ENCODE measurements around the gene LIF.

The LIF gene

GRCh38 chr22:30273711-30274436 lies 27.3 kb upstream of the LIF start:
- Histone ChIP-seq H3K36me3 (ENCODE audit: control insufficient read depth in 1 of 2, insufficient read depth in 2 of 2, low read length in 2 of 2) (no peaks in the 10 kb centered on the region), H3K4me3 (ENCODE audit: low read depth in 1 of 2, low read length in 2 of 2) (no peak overlapping the region), H3K27ac (ENCODE audit: low read depth, low read length) (no peak overlapping the region), H3K9ac (ENCODE audit: low read depth in 1 of 2, low read length in 2 of 2) (no peak overlapping the region), H3K4me1 (ENCODE audit: control insufficient read depth in 1 of 2, insufficient read depth in 2 of 2, low read length in 2 of 2) (peaks cover 15 to 28% of the 10 kb centered on the region in 2 donors), H3K27me3 (ENCODE audit: control insufficient read depth in 1 of 2, insufficient read depth in 2 of 2, low read length in 2 of 2) (no peaks in the 10 kb centered on the region), H3K9me3 (ENCODE audit: control insufficient read depth in 1 of 2, low read length in 2 of 2) (no peaks in the 10 kb centered on the region)

- H3K36me3 ChIP-seq (ENCODE audit: control insufficient read depth in 1 of 2, insufficient read depth in 2 of 2, low read length in 2 of 2), result no peaks in the 10 kb centered on the region
- no peaks in the 10 kb centered on the region for H3K27me3 ChIP-seq (ENCODE audit: control insufficient read depth in 1 of 2, insufficient read depth in 2 of 2, low read length in 2 of 2)
- no peaks in the 10 kb centered on the region for H3K9me3 ChIP-seq (ENCODE audit: control insufficient read depth in 1 of 2, low read length in 2 of 2)
- H3K27ac ChIP-seq (ENCODE audit: low read depth, low read length), result no peak overlapping the region
- H3K4me3 ChIP-seq (ENCODE audit: low read depth in 1 of 2, low read length in 2 of 2), result no peak overlapping the region
- peaks cover 6 to 20% of the 10 kb centered on the region in 2 donors for H3K4me1 ChIP-seq (ENCODE audit: control insufficient read depth in 1 of 2, insufficient read depth in 2 of 2, low read length in 2 of 2)
- no peak overlapping the region for H3K9ac ChIP-seq (ENCODE audit: low read depth in 1 of 2, low read length in 2 of 2)
These were observed 26.4 kb upstream of the LIF start for GRCh38 chr22:30272781-30273601.

GRCh38 chr22:30270832-30271231 lies 24.3 kb upstream of the LIF start:
- no peak overlapping the region for H3K27ac ChIP-seq (ENCODE audit: low read depth, low read length)
- H3K27me3 ChIP-seq (ENCODE audit: control insufficient read depth in 1 of 2, insufficient read depth in 2 of 2, low read length in 2 of 2), result no peaks in the 10 kb centered on the region
- peaks cover 0 to 5% of the 10 kb centered on the region in 2 donors for H3K4me1 ChIP-seq (ENCODE audit: control insufficient read depth in 1 of 2, insufficient read depth in 2 of 2, low read length in 2 of 2)
- H3K9me3 ChIP-seq (ENCODE audit: control insufficient read depth in 1 of 2, low read length in 2 of 2), result no peaks in the 10 kb centered on the region
- no peak overlapping the region for H3K9ac ChIP-seq (ENCODE audit: low read depth in 1 of 2, low read length in 2 of 2)
- no peak overlapping the region for H3K4me3 ChIP-seq (ENCODE audit: low read depth in 1 of 2, low read length in 2 of 2)
- H3K36me3 ChIP-seq (ENCODE audit: control insufficient read depth in 1 of 2, insufficient read depth in 2 of 2, low read length in 2 of 2), result no peaks in the 10 kb centered on the region

GRCh38 chr22:30268331-30268730 lies 21.8 kb upstream of the LIF start:
- no peaks in the 10 kb centered on the region for H3K36me3 ChIP-seq (ENCODE audit: control insufficient read depth in 1 of 2, insufficient read depth in 2 of 2, low read length in 2 of 2)
- H3K27ac ChIP-seq (ENCODE audit: low read depth, low read length), result no peak overlapping the region
- no peak overlapping the region for H3K9ac ChIP-seq (ENCODE audit: low read depth in 1 of 2, low read length in 2 of 2)
- no peak overlapping the region for H3K4me3 ChIP-seq (ENCODE audit: low read depth in 1 of 2, low read length in 2 of 2)
- no peaks in the 10 kb centered on the region for H3K9me3 ChIP-seq (ENCODE audit: control insufficient read depth in 1 of 2, low read length in 2 of 2)
- peaks cover 0 to 9% of the 10 kb centered on the region in 2 donors for H3K4me1 ChIP-seq (ENCODE audit: control insufficient read depth in 1 of 2, insufficient read depth in 2 of 2, low read length in 2 of 2)
- no peaks in the 10 kb centered on the region for H3K27me3 ChIP-seq (ENCODE audit: control insufficient read depth in 1 of 2, insufficient read depth in 2 of 2, low read length in 2 of 2)

GRCh38 chr22:30267382-30268302 lies 21.1 kb upstream of the LIF start:
- H3K9ac ChIP-seq (ENCODE audit: low read depth in 1 of 2, low read length in 2 of 2), result peak overlapping the region; percentile 38 to 48
- H3K27me3 ChIP-seq (ENCODE audit: control insufficient read depth in 1 of 2, insufficient read depth in 2 of 2, low read length in 2 of 2), result no peaks in the 10 kb centered on the region
- no peak overlapping the region for H3K27ac ChIP-seq (ENCODE audit: low read depth, low read length)
- peaks cover 0 to 13% of the 10 kb centered on the region in 2 donors for H3K4me1 ChIP-seq (ENCODE audit: control insufficient read depth in 1 of 2, insufficient read depth in 2 of 2, low read length in 2 of 2)
- H3K36me3 ChIP-seq (ENCODE audit: control insufficient read depth in 1 of 2, insufficient read depth in 2 of 2, low read length in 2 of 2), result no peaks in the 10 kb centered on the region
- peak overlapping the region in 1 of 2 donors; percentile 28 for H3K4me3 ChIP-seq (ENCODE audit: low read depth in 1 of 2, low read length in 2 of 2)
- H3K9me3 ChIP-seq (ENCODE audit: control insufficient read depth in 1 of 2, low read length in 2 of 2), result no peaks in the 10 kb centered on the region

GRCh38 chr22:30266445-30267381 lies 20.2 kb upstream of the LIF start, which contains the start of gene OSM:
TSS of gene OSM (minus strand) at chr22:30266851. CDS start at chr22:30266799, 52 bp downstream.
- Histone ChIP-seq H3K27ac (ENCODE audit: low read depth, low read length) (peak within 1 kb of the TSS; percentile 80), H3K4me3 (ENCODE audit: low read depth in 1 of 2, low read length in 2 of 2) (peak within 1 kb of the TSS; percentile 58 to 60), H3K9ac (ENCODE audit: low read depth in 1 of 2, low read length in 2 of 2) (peak within 1 kb of the TSS; percentile 54 to 59), H3K36me3 (ENCODE audit: control insufficient read depth in 1 of 2, insufficient read depth in 2 of 2, low read length in 2 of 2) (no peaks in the 10 kb centered on the region), H3K9me3 (ENCODE audit: control insufficient read depth in 1 of 2, low read length in 2 of 2) (no peaks in the 10 kb centered on the region), H3K4me1 (ENCODE audit: control insufficient read depth in 1 of 2, insufficient read depth in 2 of 2, low read length in 2 of 2) (peaks cover 0 to 13% of the 10 kb centered on the region in 2 donors), H3K27me3 (ENCODE audit: control insufficient read depth in 1 of 2, insufficient read depth in 2 of 2, low read length in 2 of 2) (no peaks in the 10 kb centered on the region)

- H3K27ac ChIP-seq (ENCODE audit: low read depth, low read length), result peak overlapping the region; percentile 80
- H3K9ac ChIP-seq (ENCODE audit: low read depth in 1 of 2, low read length in 2 of 2), result peak overlapping the region; percentile 54 to 59
- H3K27me3 ChIP-seq (ENCODE audit: control insufficient read depth in 1 of 2, insufficient read depth in 2 of 2, low read length in 2 of 2), result no peaks in the 10 kb centered on the region
These were observed 19.4 kb upstream of the LIF start for GRCh38 chr22:30265823-30266444.

GRCh38 chr22:30265131-30265720 lies 18.7 kb upstream of the LIF start:
- no peaks in the 10 kb centered on the region for H3K9me3 ChIP-seq (ENCODE audit: control insufficient read depth in 1 of 2, low read length in 2 of 2)
- no peak overlapping the region for H3K9ac ChIP-seq (ENCODE audit: low read depth in 1 of 2, low read length in 2 of 2)
- peaks cover 3 to 13% of the 10 kb centered on the region in 2 donors for H3K4me1 ChIP-seq (ENCODE audit: control insufficient read depth in 1 of 2, insufficient read depth in 2 of 2, low read length in 2 of 2)
- H3K27me3 ChIP-seq (ENCODE audit: control insufficient read depth in 1 of 2, insufficient read depth in 2 of 2, low read length in 2 of 2), result no peaks in the 10 kb centered on the region
- peak overlapping the region in 1 of 2 donors; percentile 60 for H3K4me3 ChIP-seq (ENCODE audit: low read depth in 1 of 2, low read length in 2 of 2)
- H3K27ac ChIP-seq (ENCODE audit: low read depth, low read length), result no peak overlapping the region
- no peaks in the 10 kb centered on the region for H3K36me3 ChIP-seq (ENCODE audit: control insufficient read depth in 1 of 2, insufficient read depth in 2 of 2, low read length in 2 of 2)

More at GRCh38 chr22:30265823-30266444, 19.4 kb upstream of the LIF start:
- Histone ChIP-seq H3K9me3 (ENCODE audit: control insufficient read depth in 1 of 2, low read length in 2 of 2) (no peaks in the 10 kb centered on the region), H3K4me3 (ENCODE audit: low read depth in 1 of 2, low read length in 2 of 2) (peak overlapping the region; percentile 58 to 60), H3K4me1 (ENCODE audit: control insufficient read depth in 1 of 2, insufficient read depth in 2 of 2, low read length in 2 of 2) (peaks cover 0 to 13% of the 10 kb centered on the region in 2 donors), H3K36me3 (ENCODE audit: control insufficient read depth in 1 of 2, insufficient read depth in 2 of 2, low read length in 2 of 2) (no peaks in the 10 kb centered on the region)

All from duodenal mucosa (tissue), 2 donors.